GDM1 (cell line): ENCODE data around the gene EPOP.
"Not testable (repeated sequence)": the region's sequence is repeated elsewhere in the genome, so short reads cannot be mapped to it uniquely, and the experiment has no call there.

Experiments
- DNase-seq: peaks from one replicate; lab custom pipeline; 2025; lab: John Stamatoyannopoulos, UW

Gene EPOP

DNA sequence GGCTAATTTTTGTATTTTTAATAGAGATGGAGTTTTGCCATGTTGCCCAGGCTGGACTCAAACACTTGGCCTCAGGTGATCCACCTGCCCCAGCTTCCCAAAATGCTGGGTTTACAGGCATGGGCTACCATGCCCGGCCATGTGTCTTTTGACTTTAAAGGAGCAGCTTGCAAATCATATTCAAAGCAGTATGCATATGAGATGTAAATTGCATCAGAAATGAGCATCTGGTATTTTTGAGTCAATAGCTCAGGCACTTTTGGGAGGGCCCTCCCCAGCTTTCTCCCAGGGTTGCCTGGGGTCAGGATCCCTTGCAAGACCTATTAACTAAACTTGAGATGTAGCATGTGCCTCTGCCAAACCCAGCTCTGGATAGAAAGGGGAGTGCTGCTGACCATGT, 21.5 kb downstream of the EPOP start:
- DNase-seq, result no peak

GRCh38 chr17:38650653-38651173, 24.0 kb downstream of the EPOP start:
- DNase-seq, result not testable (repeated sequence)

GRCh38 chr17:38637951-38638350, 36.8 kb downstream of the EPOP start:
- no peak for DNase-seq

DNA sequence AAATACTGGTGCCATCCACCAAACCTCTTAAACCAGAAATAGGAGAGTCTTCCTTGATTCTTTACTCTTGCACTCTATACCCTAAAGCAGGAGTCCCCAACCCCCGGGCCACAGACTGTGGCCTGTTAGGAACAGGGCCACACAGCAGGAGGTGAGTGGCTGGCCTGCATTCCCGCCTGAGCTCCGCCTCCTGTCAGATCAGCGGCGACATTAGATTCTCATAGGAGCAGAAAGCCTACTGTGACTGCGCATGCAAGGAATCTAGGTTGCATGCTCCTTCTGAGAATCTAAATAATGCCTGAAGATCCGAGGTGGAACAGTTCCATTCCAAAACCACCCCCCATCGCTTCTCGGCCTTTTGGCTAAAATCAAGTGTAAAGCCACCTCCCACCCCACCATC, 38.7 kb downstream of the EPOP start:
- no peak for DNase-seq

DNA sequence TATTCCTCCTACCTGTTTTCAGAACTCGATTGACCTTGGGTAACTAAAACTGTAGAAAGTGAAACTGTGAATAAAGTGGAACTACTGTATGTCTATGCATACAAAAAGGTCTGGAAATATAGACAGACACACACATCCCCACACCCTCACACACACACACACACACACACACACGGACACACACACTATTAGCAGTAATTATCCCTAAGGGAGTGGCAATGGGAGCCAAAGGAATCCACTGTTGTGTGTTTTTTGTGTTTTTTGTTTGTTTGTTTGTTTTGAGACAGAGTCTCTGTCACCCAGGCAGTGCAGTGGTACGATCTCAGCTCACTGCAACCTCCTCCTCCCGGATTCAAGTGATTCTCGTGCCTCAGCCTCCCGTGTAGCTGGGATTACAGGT, 42.4 kb downstream of the EPOP start:
- DNase-seq, result no peak

DNA sequence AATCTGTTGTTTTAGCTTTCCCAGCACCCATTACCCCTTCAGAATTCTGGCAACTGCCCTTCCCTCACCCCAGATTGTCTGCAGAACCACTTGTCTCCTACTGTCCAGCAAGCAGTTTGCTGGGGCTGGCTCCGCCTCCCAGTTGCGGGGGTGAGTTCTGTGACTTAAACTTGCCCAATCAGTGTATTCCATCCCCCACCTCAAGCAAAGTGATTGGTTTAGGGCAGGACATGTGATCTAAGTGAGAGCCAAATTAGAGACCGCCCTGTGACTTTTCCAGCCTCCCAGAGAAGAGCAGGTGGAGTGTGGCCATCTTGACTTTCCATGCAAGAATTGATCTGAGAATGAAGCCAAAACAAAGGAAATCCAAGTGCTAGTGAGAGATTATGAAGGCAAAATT, 46.3 kb downstream of the EPOP start:
- DNase-seq, result no peak

- no peak for DNase-seq
These were observed 46.8 kb downstream of the EPOP start for GRCh38 chr17:38627957-38628356.

DNA sequence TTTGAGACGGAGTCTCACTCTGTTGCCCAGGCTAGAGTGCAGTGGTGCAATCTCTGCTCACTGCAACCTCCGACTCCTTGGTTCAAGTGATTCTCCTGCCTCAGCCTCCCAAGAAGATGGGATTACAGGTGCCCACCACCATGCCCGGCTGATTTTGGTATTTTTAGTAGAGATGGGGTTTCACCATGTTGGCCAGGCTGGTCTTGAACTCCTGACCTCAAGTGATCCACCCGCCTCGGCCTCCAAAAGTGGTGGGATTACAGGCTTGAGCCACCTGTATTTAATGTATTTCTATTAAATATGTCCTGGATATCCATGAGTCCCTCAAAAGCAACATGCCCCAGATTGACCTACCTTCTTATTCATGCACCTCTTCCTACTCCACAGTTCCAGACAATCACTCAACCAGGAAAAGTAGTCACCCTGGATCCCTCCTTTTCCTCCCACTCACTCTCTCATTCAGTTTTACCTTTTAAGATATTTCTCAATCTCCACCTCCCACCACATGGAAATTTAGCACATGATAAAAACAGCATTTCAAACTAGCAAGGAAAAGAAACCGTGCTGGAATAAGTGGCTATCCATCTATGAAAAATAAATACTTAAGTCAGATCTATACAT, 48.0 kb downstream of the EPOP start:
- DNase-seq, result not testable (repeated sequence)

DNA sequence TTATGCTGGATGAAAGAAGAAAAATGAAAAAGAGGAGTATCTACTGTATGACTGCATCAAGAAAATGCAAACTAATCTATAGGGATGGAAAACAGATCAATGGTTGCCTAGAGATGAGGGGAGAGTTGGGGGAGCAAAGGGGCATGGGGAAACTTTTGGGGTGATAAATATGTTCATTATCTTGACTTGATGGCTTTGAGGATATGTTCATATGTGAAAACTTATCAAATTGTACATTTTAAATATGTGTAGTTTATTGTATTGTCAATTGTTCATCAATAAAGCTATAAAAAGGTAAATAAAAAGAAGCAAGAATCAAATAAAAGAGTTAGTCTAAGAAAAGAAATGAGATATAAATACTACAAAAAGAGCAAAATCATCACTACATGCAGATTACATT, 49.3 kb downstream of the EPOP start:
- DNase-seq, result no peak

DNA sequence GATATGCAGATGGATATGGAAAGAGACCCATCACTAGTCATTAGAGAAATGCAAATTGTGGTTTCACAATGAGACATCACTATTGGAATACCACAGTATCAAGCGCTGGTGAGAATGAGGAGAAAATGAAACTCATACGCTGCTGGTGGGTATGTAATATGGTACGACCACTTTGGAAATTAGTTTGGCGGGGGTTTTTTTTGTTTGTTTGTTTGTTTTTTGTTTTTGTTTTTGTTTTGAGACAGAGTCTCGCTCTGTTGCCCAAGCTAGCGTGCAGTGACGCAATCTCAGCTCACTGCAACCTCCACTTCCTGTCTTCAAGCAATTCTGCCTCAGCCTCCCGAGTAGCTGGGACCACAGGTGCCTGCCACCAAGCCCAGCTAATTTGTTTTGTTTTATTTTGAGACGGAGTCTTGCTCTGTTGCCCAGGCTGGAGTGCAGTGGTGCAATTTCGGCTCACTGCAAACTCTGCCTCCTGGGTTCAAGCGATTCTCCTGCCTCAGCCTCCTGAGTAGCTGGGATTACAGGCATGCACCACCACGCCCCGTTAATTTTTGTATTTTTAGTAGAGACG, 49.9 kb downstream of the EPOP start:
- not testable (repeated sequence) for DNase-seq
